ENCODE results near the gene GPRIN3. TPM values are rescaled to one million over a fixed set of nuclear protein-coding genes. Genes with fewer than 3 reads are reported as not detected.

GPRIN3 gene
- polyA plus RNA-seq = 1 to 10 TPM in 1 of 3 donors, under 1 TPM in 2; 0.60 to 1.0 (median 0.88) TPM

GRCh38 chr4:89307446-89308160 is at the start of gene GPRIN3:
GPRIN3 (minus strand) TSS chr4:89307800; CDS start chr4:89250110, 57,690 bp downstream.
- WGBS, 3 donors = 0 to 1% (median 1%) methylated on average over 67 of the region's 67 CpGs
- no peak within 1 kb of the TSS for H3K27ac ChIP-seq (ENCODE audit: low read depth, low read length)

- no peak overlapping the region for H3K27ac ChIP-seq (ENCODE audit: low read depth, low read length)
- 91 to 94% (median 93%) methylated on average over 3 of the region's 3 CpGs for WGBS, 3 donors
These were observed 49.7 kb upstream of the GPRIN3 start for GRCh38 chr4:89357340-89357739.

- WGBS, 3 donors = 32 to 80% (median 71%) methylated on average over 1 of the region's 1 CpG
- H3K27ac ChIP-seq (ENCODE audit: low read depth, low read length) = no peak overlapping the region
These were observed 48.5 kb upstream of the GPRIN3 start for GRCh38 chr4:89356086-89356485.

- 95 to 96% (median 95%) methylated on average over 3 of the region's 3 CpGs for WGBS, 3 donors
- H3K27ac ChIP-seq (ENCODE audit: low read depth, low read length) = no peak overlapping the region
These were observed 45.9 kb upstream of the GPRIN3 start for GRCh38 chr4:89353514-89353913.

- H3K27ac ChIP-seq (ENCODE audit: low read depth, low read length) = no peak overlapping the region
- 71 to 92% (median 82%) methylated on average over 1 of the region's 1 CpG for WGBS, 3 donors
These were observed 44.9 kb upstream of the GPRIN3 start for GRCh38 chr4:89352541-89352940.

GRCh38 chr4:89351201-89351600 is 43.6 kb upstream of the GPRIN3 start:
- no peak overlapping the region for H3K27ac ChIP-seq (ENCODE audit: low read depth, low read length)
- 72 to 92% (median 92%) methylated on average over 2 of the region's 2 CpGs for WGBS, 3 donors

- WGBS, 3 donors = 75 to 94% (median 76%) methylated on average over 2 of the region's 2 CpGs
- H3K27ac ChIP-seq (ENCODE audit: low read depth, low read length) = no peak overlapping the region
These were observed 39.9 kb upstream of the GPRIN3 start for GRCh38 chr4:89347363-89348025.

- WGBS, 3 donors = 92 to 95% (median 94%) methylated on average over 3 of the region's 3 CpGs
- no peak overlapping the region for H3K27ac ChIP-seq (ENCODE audit: low read depth, low read length)
These were observed 37.0 kb upstream of the GPRIN3 start for GRCh38 chr4:89344571-89344970.

- H3K27ac ChIP-seq (ENCODE audit: low read depth, low read length) = no peak overlapping the region
These were observed 30.6 kb upstream of the GPRIN3 start for GRCh38 chr4:89338206-89338605.

- 51 to 91% (median 87%) methylated on average over 2 of the region's 2 CpGs for WGBS, 3 donors
- H3K27ac ChIP-seq (ENCODE audit: low read depth, low read length) = no peak overlapping the region
These were observed 30.1 kb upstream of the GPRIN3 start for GRCh38 chr4:89337681-89338080.

- no peak overlapping the region for H3K27ac ChIP-seq (ENCODE audit: low read depth, low read length)
- 62 to 72% (median 64%) methylated on average over 4 of the region's 4 CpGs for WGBS, 3 donors
These were observed 29.3 kb upstream of the GPRIN3 start for GRCh38 chr4:89336818-89337420.

GRCh38 chr4:89334830-89335229 is 27.2 kb upstream of the GPRIN3 start:
- H3K27ac ChIP-seq (ENCODE audit: low read depth, low read length) = no peak overlapping the region
- 34 to 79% (median 70%) methylated on average over 4 of the region's 4 CpGs for WGBS, 3 donors

GRCh38 chr4:89334311-89334710 is 26.7 kb upstream of the GPRIN3 start:
- no peak overlapping the region for H3K27ac ChIP-seq (ENCODE audit: low read depth, low read length)

GRCh38 chr4:89331686-89332544 is 24.3 kb upstream of the GPRIN3 start:
- H3K27ac ChIP-seq (ENCODE audit: low read depth, low read length) = no peak overlapping the region
- WGBS, 3 donors = 56 to 85% (median 59%) methylated on average over 5 of the region's 5 CpGs

GRCh38 chr4:89331197-89331596 is 23.6 kb upstream of the GPRIN3 start:
- no peak overlapping the region for H3K27ac ChIP-seq (ENCODE audit: low read depth, low read length)
- 60 to 79% (median 63%) methylated on average over 2 of the region's 2 CpGs for WGBS, 3 donors

- no peak overlapping the region for H3K27ac ChIP-seq (ENCODE audit: low read depth, low read length)
- 82 to 94% (median 93%) methylated on average over 1 of the region's 1 CpG for WGBS, 3 donors
These were observed 21.7 kb upstream of the GPRIN3 start for GRCh38 chr4:89329280-89329679.

- WGBS, 3 donors = 20 to 65% (median 27%) methylated on average over 2 of the region's 2 CpGs
- H3K27ac ChIP-seq (ENCODE audit: low read depth, low read length) = no peak overlapping the region
These were observed 17.1 kb upstream of the GPRIN3 start for GRCh38 chr4:89324671-89325070.

GRCh38 chr4:89322671-89323070 is 15.1 kb upstream of the GPRIN3 start:
- H3K27ac ChIP-seq (ENCODE audit: low read depth, low read length) = no peak overlapping the region

GRCh38 chr4:89319756-89320155 is 12.2 kb upstream of the GPRIN3 start:
- no peak overlapping the region for H3K27ac ChIP-seq (ENCODE audit: low read depth, low read length)
- 93 to 97% (median 95%) methylated on average over 2 of the region's 2 CpGs for WGBS, 3 donors
